ENCODE results near the gene KRTAP10-5. TPM values are rescaled to one million over a fixed set of nuclear protein-coding genes. Genes with fewer than 3 reads are reported as not detected.
"Not testable (repeated sequence)": the region's sequence is repeated elsewhere in the genome, so short reads cannot be mapped to it uniquely, and the experiment has no call there.

Gene KRTAP10-5
- total RNA-seq, 8 experiments from 2014 or later = 0.17 to 1.1 (median 0.43) TPM; not detected in 4

DNA sequence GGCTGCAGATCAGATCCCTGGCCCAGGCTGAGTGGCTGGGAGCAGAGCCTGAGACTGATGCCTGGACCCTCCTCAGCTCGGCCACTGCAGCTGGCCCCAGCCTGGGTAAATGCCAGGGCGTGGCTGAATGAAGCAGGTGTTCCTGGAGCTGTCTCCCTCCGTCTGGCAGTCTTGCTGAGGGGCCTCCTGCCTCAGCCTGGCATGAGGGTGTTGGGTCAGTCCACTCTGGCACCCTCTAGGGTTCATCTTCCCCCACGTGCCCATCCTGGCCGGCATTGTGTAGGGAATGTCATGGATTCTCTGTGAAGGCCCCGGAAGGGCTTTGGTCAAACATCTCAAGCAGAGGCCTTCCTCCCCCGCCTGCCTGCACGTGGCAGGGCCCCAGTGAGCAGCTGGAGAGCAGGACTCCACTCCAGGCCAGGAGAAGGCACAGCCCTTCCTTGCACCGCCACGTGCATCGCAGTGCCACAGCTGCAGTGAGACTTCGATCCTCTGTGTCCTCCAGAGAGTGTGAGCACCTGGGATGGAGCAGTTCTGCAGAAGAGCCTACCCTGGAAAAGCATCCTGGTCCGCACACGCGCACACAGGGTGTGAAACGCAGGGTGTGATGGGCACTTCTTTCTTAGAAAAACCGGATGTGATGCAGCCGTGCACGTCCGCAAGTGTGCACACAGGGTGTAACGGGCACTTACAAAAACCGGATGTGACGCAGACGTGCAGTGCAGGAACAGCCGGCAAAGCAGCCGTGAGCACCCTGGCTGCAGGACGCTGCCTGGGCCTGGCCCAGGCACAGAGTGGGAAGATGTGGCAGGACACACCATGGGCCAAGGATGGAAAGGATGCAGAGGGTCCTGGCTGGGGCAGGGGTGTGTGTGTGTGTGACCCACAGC, 11.5 kb downstream of the KRTAP10-5 start:
- H3K4me1 ChIP-seq (replicated peaks in 1 of 2) = no peaks in the 10 kb centered on the region
- in situ Hi-C loops (cut with MboI; ENCODE audit: low pct_unique_long_range_greater_than_20kb in 2 of 9, low sequenced_read_pairs in 9 of 9, unreplicated experiment in 9 of 9) = no loop called here
- H3K27ac ChIP-seq = no peak overlapping the region
- ATAC-seq (replicated peaks in 6 of 8) = no peak
- 30 to 85% (median 70%) methylated on average over 1 to 9 of the region's 27 CpGs; no CpG with 5 or more reads in 5 of the 10 experiments for WGBS, 10 experiments
- H3K4me3 ChIP-seq = no peak overlapping the region

GRCh38 chr21:44568261-44568660, 12.1 kb downstream of the KRTAP10-5 start:
- no peak for ATAC-seq (replicated peaks in 6 of 8)
- Histone ChIP-seq H3K4me3 (no peak overlapping the region), H3K27ac (no peak overlapping the region), H3K4me1 (replicated peaks in 1 of 2) (no peaks in the 10 kb centered on the region)
- 13 to 93% (median 72%) methylated on average over 2 to 6 of the region's 12 CpGs; no CpG with 5 or more reads in 5 of the 10 experiments for WGBS, 10 experiments
- in situ Hi-C loops (cut with MboI; ENCODE audit: low pct_unique_long_range_greater_than_20kb in 2 of 9, low sequenced_read_pairs in 9 of 9, unreplicated experiment in 9 of 9) = no loop called here

GRCh38 chr21:44567481-44568171, 12.8 kb downstream of the KRTAP10-5 start:
- in situ Hi-C loops (cut with MboI; ENCODE audit: low pct_unique_long_range_greater_than_20kb in 2 of 9, low sequenced_read_pairs in 9 of 9, unreplicated experiment in 9 of 9) = no loop called here
- ATAC-seq (replicated peaks in 6 of 8) = no peak
- H3K27ac ChIP-seq = no peak overlapping the region
- WGBS, 10 experiments = 71 to 92% (median 85%) methylated on average over 4 to 16 of the region's 18 CpGs; no CpG with 5 or more reads in 4 of the 10 experiments
- H3K4me3 ChIP-seq = no peak overlapping the region
- no peaks in the 10 kb centered on the region for H3K4me1 ChIP-seq (replicated peaks in 1 of 2)

GRCh38 chr21:44566403-44566802, 14.0 kb downstream of the KRTAP10-5 start:
- ATAC-seq (replicated peaks in 6 of 8) = no peak
- in situ Hi-C loops (cut with MboI; ENCODE audit: low pct_unique_long_range_greater_than_20kb in 2 of 9, low sequenced_read_pairs in 9 of 9, unreplicated experiment in 9 of 9) = no loop called here
- H3K27ac ChIP-seq = no peak overlapping the region
- H3K4me3 ChIP-seq = no peak overlapping the region
- WGBS, 10 experiments = 9 to 100% (median 47%) methylated on average over 1 of the region's 1 CpG; no CpG with 5 or more reads in 2 of the 10 experiments
- H3K4me1 ChIP-seq (replicated peaks in 1 of 2) = no peaks in the 10 kb centered on the region

GRCh38 chr21:44564886-44565598, 15.4 kb downstream of the KRTAP10-5 start:
- no peak overlapping the region for H3K27ac ChIP-seq
- WGBS, 10 experiments = 0 to 100% (median 11%) methylated on average over 1 of the region's 1 CpG; no CpG with 5 or more reads in 1 of the 10 experiments
- in situ Hi-C loops (cut with MboI; ENCODE audit: low pct_unique_long_range_greater_than_20kb in 2 of 9, low sequenced_read_pairs in 9 of 9, unreplicated experiment in 9 of 9) = no loop called here
- H3K4me1 ChIP-seq (replicated peaks in 1 of 2) = no peaks in the 10 kb centered on the region
- no peak overlapping the region for H3K4me3 ChIP-seq
- no peak for ATAC-seq (replicated peaks in 6 of 8)

GRCh38 chr21:44564099-44564498, 16.3 kb downstream of the KRTAP10-5 start:
- Histone ChIP-seq H3K4me3 (no peak overlapping the region), H3K27ac (no peak overlapping the region), H3K4me1 (replicated peaks in 1 of 2) (no peaks in the 10 kb centered on the region)
- no peak for ATAC-seq (replicated peaks in 6 of 8)
- in situ Hi-C loops (cut with MboI; ENCODE audit: low pct_unique_long_range_greater_than_20kb in 2 of 9, low sequenced_read_pairs in 9 of 9, unreplicated experiment in 9 of 9) = no loop called here
- WGBS, 10 experiments = 9 to 100% (median 90%) methylated on average over 1 of the region's 1 CpG; no CpG with 5 or more reads in 1 of the 10 experiments

DNA sequence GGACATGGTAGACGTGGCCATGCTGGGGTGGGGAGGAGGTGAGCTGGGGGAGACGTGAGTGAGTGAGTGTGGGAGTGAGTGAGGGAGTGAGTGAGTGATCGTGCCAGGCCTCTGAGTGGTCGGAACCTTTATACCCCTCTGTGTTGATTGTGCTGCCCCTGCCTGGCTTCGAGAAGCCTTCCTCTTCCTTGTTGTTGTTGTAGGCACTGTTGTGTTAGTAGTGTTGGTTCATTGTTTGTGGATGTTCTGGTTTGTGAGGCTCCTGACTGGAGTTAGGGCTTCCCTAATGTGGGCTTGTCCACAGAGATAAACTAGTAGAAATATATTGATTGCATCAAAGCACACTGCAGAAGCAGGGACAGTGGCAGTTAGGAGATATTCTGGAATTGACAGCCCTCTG, 21.7 kb downstream of the KRTAP10-5 start, which contains the start of gene KRTAP10-3:
Gene KRTAP10-3, minus strand, starts transcription at position 101 of the 400 bp plus-strand sequence. Its CDS starts 80 bp downstream, at position 21.
- 0 to 100% methylated on average over 1 of the region's 5 CpGs; no CpG with 5 or more reads in 8 of the 10 experiments for WGBS, 10 experiments
- in situ Hi-C loops (cut with MboI; ENCODE audit: low pct_unique_long_range_greater_than_20kb in 2 of 9, low sequenced_read_pairs in 9 of 9, unreplicated experiment in 9 of 9) = no loop called here
- Histone ChIP-seq H3K27ac (no peak within 1 kb of the TSS), H3K4me1 (replicated peaks in 1 of 2) (peaks cover 5 to 10% of the 10 kb centered on the region in 2 donors), H3K4me3 (no peak within 1 kb of the TSS)
- no peak for ATAC-seq (replicated peaks in 6 of 8)

GRCh38 chr21:44558329-44558675, 22.1 kb downstream of the KRTAP10-5 start:
- H3K4me3 ChIP-seq; ATAC-seq (replicated peaks in 6 of 8); H3K4me1 ChIP-seq (replicated peaks in 1 of 2); in situ Hi-C loops (cut with MboI; ENCODE audit: low pct_unique_long_range_greater_than_20kb in 2 of 9, low sequenced_read_pairs in 9 of 9, unreplicated experiment in 9 of 9); H3K27ac ChIP-seq: not testable (repeated sequence)
- no CpG with 5 or more reads among the region's 10 CpGs for WGBS, 10 experiments

DNA sequence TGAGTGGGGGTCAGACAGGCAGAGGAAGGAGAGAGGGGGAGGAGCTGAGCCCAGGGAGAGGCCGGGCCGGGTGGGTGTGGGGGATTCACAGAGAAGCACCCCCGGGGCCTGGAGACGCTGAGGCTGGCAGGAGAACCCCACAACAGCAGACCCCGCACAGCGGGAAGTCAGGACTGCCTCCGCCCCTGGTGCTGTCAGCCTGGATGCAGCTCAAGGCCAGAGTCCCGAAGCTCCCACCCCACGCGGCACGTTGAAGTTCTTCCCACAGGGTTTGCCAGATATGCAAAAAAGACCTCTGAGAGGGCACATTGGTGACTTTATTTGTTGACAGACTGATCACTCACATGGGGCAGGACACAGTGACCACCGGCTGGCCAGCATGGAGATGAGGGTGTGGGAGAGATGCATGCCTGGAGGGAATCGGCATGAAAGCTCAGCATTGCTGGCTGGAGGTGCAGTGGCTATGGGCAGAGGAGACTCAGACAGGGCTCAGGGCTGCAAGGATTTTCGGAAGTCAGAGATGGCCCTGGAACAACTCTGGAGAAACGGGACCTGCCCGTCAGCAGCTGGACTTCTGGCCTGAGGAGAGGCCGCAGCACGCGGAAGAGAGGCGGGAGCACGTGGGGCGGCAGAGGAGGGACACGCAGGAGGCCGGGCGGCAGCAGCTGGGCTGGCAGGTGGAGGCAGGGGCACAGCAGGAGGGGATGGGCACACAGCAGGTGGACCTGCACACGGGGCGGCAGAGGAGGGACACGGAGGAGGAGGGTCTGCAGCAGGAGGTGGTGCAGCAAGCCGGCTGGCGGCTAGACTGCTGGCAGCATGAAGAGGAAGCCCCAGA, 22.7 kb downstream of the KRTAP10-5 start:
- 0 to 89% (median 83%) methylated on average over 1 to 7 of the region's 30 CpGs; no CpG with 5 or more reads in 7 of the 10 experiments for WGBS, 10 experiments
- Histone ChIP-seq H3K27ac (no peak overlapping the region), H3K4me1 (replicated peaks in 1 of 2) (peaks cover 6 to 10% of the 10 kb centered on the region in 2 donors), H3K4me3 (no peak overlapping the region)
- in situ Hi-C loops (cut with MboI; ENCODE audit: low pct_unique_long_range_greater_than_20kb in 2 of 9, low sequenced_read_pairs in 9 of 9, unreplicated experiment in 9 of 9) = no loop called here
- peak in 6 of 8 experiments; percentile 18 to 94 (median 46) for ATAC-seq (replicated peaks in 6 of 8)

DNA sequence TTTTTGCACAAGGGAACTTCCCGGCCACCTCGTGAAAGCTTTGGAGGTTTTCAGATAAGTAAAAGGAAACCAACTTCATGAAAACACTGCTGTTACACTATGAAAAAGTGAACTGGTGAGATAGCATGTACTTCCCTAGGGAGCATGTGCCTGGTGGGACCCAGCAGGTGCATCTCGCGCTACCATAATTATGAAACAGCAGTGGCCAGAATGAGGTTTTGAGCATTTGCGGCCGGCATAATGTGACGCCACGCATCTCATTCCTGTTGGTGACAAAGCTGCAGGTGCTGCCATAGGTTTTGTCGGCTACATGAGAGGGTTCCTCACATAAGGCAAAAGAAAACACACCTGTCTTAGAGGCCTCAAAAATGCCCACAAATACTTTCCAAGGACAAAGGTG, 23.5 kb downstream of the KRTAP10-5 start:
- H3K4me1 ChIP-seq (replicated peaks in 1 of 2) = peaks cover 10 to 13% of the 10 kb centered on the region in 2 donors
- WGBS, 10 experiments = 17 to 100% (median 54%) methylated on average over 1 to 8 of the region's 9 CpGs; no CpG with 5 or more reads in 2 of the 10 experiments
- H3K27ac ChIP-seq = no peak overlapping the region
- no peak overlapping the region for H3K4me3 ChIP-seq
- ATAC-seq (replicated peaks in 6 of 8) = no peak
- in situ Hi-C loops (cut with MboI; ENCODE audit: low pct_unique_long_range_greater_than_20kb in 2 of 9, low sequenced_read_pairs in 9 of 9, unreplicated experiment in 9 of 9) = no loop called here

DNA sequence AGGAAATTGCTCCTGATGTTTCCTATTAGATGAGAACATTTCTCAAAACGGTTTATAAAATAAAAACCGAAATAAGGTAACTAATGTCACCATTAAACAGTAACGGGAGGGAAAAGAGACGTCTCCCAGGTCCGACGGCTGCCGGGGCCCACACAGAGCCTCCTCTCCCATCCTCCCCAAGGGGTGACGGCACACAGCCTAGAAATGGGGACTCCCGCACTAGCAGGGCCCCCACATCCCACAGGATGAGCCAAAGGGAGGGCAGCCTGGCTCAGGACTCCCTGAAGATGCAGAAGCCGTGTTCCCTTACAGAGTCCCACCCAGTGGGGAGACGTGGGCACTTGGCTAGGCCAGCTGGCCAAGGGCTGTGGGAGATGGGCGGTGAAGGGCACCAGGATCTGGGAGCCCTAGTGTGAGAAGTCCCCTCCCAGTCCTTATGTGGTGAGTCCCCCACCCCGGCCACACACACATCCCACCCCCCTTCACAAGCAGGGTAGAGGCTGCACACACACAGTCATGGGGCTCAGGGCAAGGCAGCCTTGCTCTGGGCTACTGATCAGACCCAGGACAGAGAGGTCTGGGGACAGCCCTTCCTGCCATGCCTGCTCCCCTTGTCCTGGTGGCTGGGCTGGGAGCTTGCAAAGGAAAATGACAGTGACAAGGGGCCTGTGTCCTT, 25.1 kb downstream of the KRTAP10-5 start:
- Histone ChIP-seq H3K4me1 (replicated peaks in 1 of 2) (peaks cover 10 to 23% of the 10 kb centered on the region in 2 donors), H3K27ac (no peak overlapping the region), H3K4me3 (no peak overlapping the region)
- ATAC-seq (replicated peaks in 6 of 8) = no peak
- in situ Hi-C loops (cut with MboI; ENCODE audit: low pct_unique_long_range_greater_than_20kb in 2 of 9, low sequenced_read_pairs in 9 of 9, unreplicated experiment in 9 of 9) = no loop called here
- WGBS, 10 experiments = 0 to 100% (median 61%) methylated on average over 1 to 8 of the region's 13 CpGs; no CpG with 5 or more reads in 1 of the 10 experiments

DNA sequence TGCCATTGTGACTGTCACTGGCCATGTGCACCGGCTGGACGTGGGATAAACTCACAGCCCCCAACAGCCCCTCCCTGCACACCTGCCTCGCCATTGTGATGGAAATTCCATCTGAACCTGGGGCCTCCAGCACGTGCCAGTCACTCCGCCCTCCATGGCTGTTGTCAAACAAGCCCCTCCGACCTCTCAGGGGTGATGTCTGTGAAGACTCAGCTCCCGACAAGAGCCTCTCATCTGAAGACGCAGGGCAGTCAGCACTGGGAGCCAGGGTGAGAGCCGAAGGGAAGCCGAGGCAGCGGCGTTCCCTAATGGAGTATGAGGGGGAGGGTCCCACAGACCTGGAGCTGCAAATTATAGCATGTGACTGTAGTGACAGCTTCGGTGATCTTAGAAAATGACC, 27.7 kb downstream of the KRTAP10-5 start:
- H3K4me1 ChIP-seq (replicated peaks in 1 of 2) = peaks cover 20 to 46% of the 10 kb centered on the region in 2 donors
- H3K27ac ChIP-seq = no peak overlapping the region
- in situ Hi-C loops (cut with MboI; ENCODE audit: low pct_unique_long_range_greater_than_20kb in 2 of 9, low sequenced_read_pairs in 9 of 9, unreplicated experiment in 9 of 9) = no loop called here
- ATAC-seq (replicated peaks in 6 of 8) = no peak
- H3K4me3 ChIP-seq = no peak overlapping the region
- 58 to 82% (median 71%) methylated on average over 1 to 10 of the region's 13 CpGs; no CpG with 5 or more reads in 6 of the 10 experiments for WGBS, 10 experiments

All from motor neuron (in vitro differentiated cells).